A549 (cell line): ENCODE results near the gene MAD1L1.

ENCODE experiments used
- CTCF ChIP-seq: fragments of >200 bp; sonication (Bioruptor Twin); formaldehyde crosslinking; IDR thresholded peaks from 3 replicates; pipeline ENCODE4 v1.5.1; 2016
- EP300 ChIP-seq, 2 experiments: fragments of >200 bp; sonication (Bioruptor Twin); formaldehyde crosslinking; IDR thresholded peaks; 2 replicates in 1 of 2; 3 replicates in 1 of 2; pipeline ENCODE4 v1.6.1; 2016 to 2017
- FOSL2 ChIP-seq, 2 experiments: fragments of 450-650 bp in 1 of 2; fragments of >200 bp in 1 of 2; sonication (Bioruptor Twin) in 1 of 2; formaldehyde crosslinking; IDR thresholded peaks; 2 replicates each; pipeline versions ENCODE4 v1.5.0 to v1.6.1; 2016 to 2020; ENCODE audit warnings: mild to moderate bottlenecking in 1 of 2, moderate library complexity in 1 of 2
- HOXA7 ChIP-seq: fragments of 250-450 bp; sonication (Bioruptor Pico); IDR thresholded peaks from 2 replicates; pipeline ENCODE4 v1.5.0; 2020; ENCODE audit warnings: mild to moderate bottlenecking, moderate library complexity
- JUN ChIP-seq, 2 experiments: fragments of >200 bp; sonication (Bioruptor Twin); formaldehyde crosslinking; IDR thresholded peaks; 2 replicates in 1 of 2; 3 replicates in 1 of 2; pipeline ENCODE4 v1.6.1; 2016 to 2017
- KDM1A ChIP-seq: fragments of 200-600 bp; sonication (generic); IDR thresholded peaks from 2 replicates; pipeline ENCODE4 v1.6.1; 2016; ENCODE audit warnings: low read depth, mild to moderate bottlenecking
- RARB ChIP-seq: fragments of 250-450 bp; sonication (Bioruptor Pico); IDR thresholded peaks from 2 replicates; pipeline ENCODE4 v1.8.0; 2021; ENCODE audit warnings: mild to moderate bottlenecking, moderate library complexity
- REST ChIP-seq: fragments of 200-600 bp; sonication (generic); IDR thresholded peaks from 2 replicates; pipeline ENCODE4 v1.6.1; 2016; ENCODE audit warnings: antibody characterized with exemption, mild to moderate bottlenecking, moderate library complexity
- SMC3 ChIP-seq: fragments of >200 bp; sonication (Bioruptor Twin); formaldehyde crosslinking; IDR thresholded peaks from 3 replicates; pipeline ENCODE4 v1.6.1; 2018; ENCODE audit warnings: inconsistent platforms
- TFCP2L1 ChIP-seq: fragments of 250-450 bp; sonication (Bioruptor Pico); IDR thresholded peaks from 2 replicates; pipeline ENCODE4 v1.5.0; 2021; ENCODE audit warnings: mild to moderate bottlenecking
- USF2 ChIP-seq: fragments of 450-650 bp; IDR thresholded peaks from 2 replicates; pipeline ENCODE4 v1.6.1; 2014; ENCODE audit warnings: antibody characterized with exemption

- no peak for TF ChIP-seq SMC3
- no peak for TF ChIP-seq CTCF
- no peak for TF ChIP-seq KDM1A
- TF ChIP-seq RARB, result no peak
- TF ChIP-seq HOXA7, result no peak
- TF ChIP-seq REST, result no peak
- no peak for TF ChIP-seq JUN (IDR thresholded peaks at IDR 0.05)
- TF ChIP-seq FOSL2 (IDR thresholded peaks at IDR 0.05), result no peak
- no peak for TF ChIP-seq FOSL2 (CRISPR knock-in tag; IDR thresholded peaks at IDR 0.05)
- no peak for TF ChIP-seq USF2
- no peak for TF ChIP-seq TFCP2L1 (CRISPR knock-in tag)
- TF ChIP-seq EP300 (IDR thresholded peaks at IDR 0.05), result no peak
Measured at GRCh38 chr7:2004841-2005725, 227.7 kb downstream of the MAD1L1 start.
